ENCODE results near the gene VGLL2. TPM values are rescaled to one million over a fixed set of nuclear protein-coding genes. Genes with fewer than 3 reads are reported as not detected.

Gene VGLL2
- total and polyA plus RNA-seq, 2 of the 13 experiments (the other 11 are each of a cell fraction or from before 2014, with no cell fraction given): not detected

- Histone ChIP-seq H3K79me2 (ENCODE audit: insufficient read depth, low read length) (no peaks in the 10 kb centered on the region), H3K9ac (ENCODE audit: insufficient read depth, low read depth, low read length) (no peak overlapping the region), H2AFZ (ENCODE audit: low read length) (no peak overlapping the region), H3K27ac (ENCODE audit: extremely low read length, insufficient read depth, low read length) (no peak overlapping the region), H3K27me3 (ENCODE audit: control insufficient read depth in 1 of 2, insufficient read depth in 2 of 2, low read length in 2 of 2) (peaks cover 4 to 48% of the 10 kb centered on the region in 2 experiments; a peak in 4 of 5 replicates), H3K9me3 (ENCODE audit: low read length) (no peaks in the 10 kb centered on the region), H3K4me1 (ENCODE audit: insufficient read depth, low read length) (no peaks in the 10 kb centered on the region), H3K4me3 (replicated peaks in 1 of 3; ENCODE audit: insufficient read depth in 1 of 3, low read depth in 2 of 3, low read length in 3 of 3) (no peak overlapping the region), H3K36me3 (replicated peaks in 1 of 2; ENCODE audit: control insufficient read depth in 1 of 2, insufficient read depth in 2 of 2, low read length in 2 of 2) (no peaks in the 10 kb centered on the region), H3K4me2 (ENCODE audit: low read depth, low read length) (no peak overlapping the region), H4K20me1 (ENCODE audit: insufficient read depth, low read length) (no peaks in the 10 kb centered on the region)
- DNase-seq (ENCODE audit: low spot score) (no peak), ATAC-seq (no peak), FAIRE-seq (no peak)
- TF ChIP-seq ZNF766 (CRISPR knock-in tag; IDR thresholded peaks at IDR 0.05; ENCODE audit: borderline replicate concordance) (no peak), ZHX1 (CRISPR knock-in tag; IDR thresholded peaks at IDR 0.05; ENCODE audit: low read depth) (no peak), PBX2 (CRISPR knock-in tag; IDR thresholded peaks at IDR 0.05) (no peak), SKIL (CRISPR knock-in tag; IDR thresholded peaks at IDR 0.05; ENCODE audit: borderline replicate concordance) (no peak), ZNF7 (CRISPR knock-in tag; IDR thresholded peaks at IDR 0.05) (no peak), ZNF337 (CRISPR knock-in tag; IDR thresholded peaks at IDR 0.05; ENCODE audit: borderline replicate concordance, low read depth) (no peak), TMF1 (CRISPR knock-in tag; IDR thresholded peaks at IDR 0.05; ENCODE audit: low read depth) (no peak), ZNF574 (CRISPR knock-in tag; IDR thresholded peaks at IDR 0.05) (no peak), ZMYM4 (CRISPR knock-in tag; IDR thresholded peaks at IDR 0.05) (no peak)
- in situ Hi-C loops (cut with HindIII; ENCODE audit: extremely low pct_ligation_motif_present, low pct_unique_long_range_greater_than_20kb): no loop called here
- no TSS peak for BruUV-seq (replicated peaks)
- ChIA-PET POLR2A (no interaction called here), CTCF (ENCODE audit: low intra/inter-chr PET ratio, low total read pairs) (no interaction called here)
- intact Hi-C loops (cut with micrococcal nuclease; ENCODE audit: unreplicated experiment): no loop called here
- 4% methylated on average over 1 of the region's 1 CpG for WGBS (ENCODE audit: low lambda C conversion rate)
These were observed 7.5 kb downstream of the VGLL2 start for GRCh38 chr6:117272891-117273290.
